Measurements from ENCODE around the gene NACA2.

Gene NACA2

DNA sequence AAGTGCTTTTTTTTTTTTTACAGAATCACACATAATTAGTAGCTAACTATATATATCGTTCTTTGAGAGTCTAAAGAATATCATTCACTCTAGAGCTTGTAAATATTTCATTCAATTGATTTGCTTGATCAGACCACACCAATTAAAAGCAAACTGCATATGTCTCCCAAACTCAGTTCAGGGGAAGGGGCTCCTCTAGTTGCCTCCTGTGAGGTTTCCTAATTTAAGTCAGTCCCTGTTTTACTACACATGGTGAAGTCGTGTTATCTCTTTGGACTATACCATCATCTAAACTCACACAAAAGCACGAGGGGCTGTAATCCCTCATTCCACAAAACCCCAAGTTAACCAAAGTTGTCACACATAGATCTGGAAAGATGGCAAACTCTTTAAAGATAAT, 11.7 kb downstream of the NACA2 start:
- H2AFZ ChIP-seq (ENCODE audit: low read length), result 0 out of 2 replicates have a peak overlapping the region, but pooled peaks have one; percentile 5
- no peaks in the 10 kb centered on the region for H3K36me3 ChIP-seq (ENCODE audit: insufficient read depth, low read length)
- H3K9ac ChIP-seq (ENCODE audit: low read depth, low read length, poor library complexity, severe bottlenecking), result no peak overlapping the region
- no peak for TF ChIP-seq EZH2phosphoT487 (IDR thresholded peaks at IDR 0.05; ENCODE audit: borderline replicate concordance)
- TF ChIP-seq, protein P1, sequence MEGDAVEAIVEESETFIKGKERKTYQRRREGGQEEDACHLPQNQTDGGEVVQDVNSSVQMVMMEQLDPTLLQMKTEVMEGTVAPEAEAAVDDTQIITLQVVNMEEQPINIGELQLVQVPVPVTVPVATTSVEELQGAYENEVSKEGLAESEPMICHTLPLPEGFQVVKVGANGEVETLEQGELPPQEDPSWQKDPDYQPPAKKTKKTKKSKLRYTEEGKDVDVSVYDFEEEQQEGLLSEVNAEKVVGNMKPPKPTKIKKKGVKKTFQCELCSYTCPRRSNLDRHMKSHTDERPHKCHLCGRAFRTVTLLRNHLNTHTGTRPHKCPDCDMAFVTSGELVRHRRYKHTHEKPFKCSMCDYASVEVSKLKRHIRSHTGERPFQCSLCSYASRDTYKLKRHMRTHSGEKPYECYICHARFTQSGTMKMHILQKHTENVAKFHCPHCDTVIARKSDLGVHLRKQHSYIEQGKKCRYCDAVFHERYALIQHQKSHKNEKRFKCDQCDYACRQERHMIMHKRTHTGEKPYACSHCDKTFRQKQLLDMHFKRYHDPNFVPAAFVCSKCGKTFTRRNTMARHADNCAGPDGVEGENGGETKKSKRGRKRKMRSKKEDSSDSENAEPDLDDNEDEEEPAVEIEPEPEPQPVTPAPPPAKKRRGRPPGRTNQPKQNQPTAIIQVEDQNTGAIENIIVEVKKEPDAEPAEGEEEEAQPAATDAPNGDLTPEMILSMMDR (conservative IDR thresholded peaks at IDR 0.05; ENCODE audit: low read length), result no peak
- no peaks in the 10 kb centered on the region for H3F3A ChIP-seq (ENCODE audit: low read depth)
- H3K4me2 ChIP-seq (ENCODE audit: low read depth, low read length, poor library complexity, severe bottlenecking), result no peak overlapping the region
- H3K9me2 ChIP-seq (replicated peaks; ENCODE audit: low read depth, low read length), result no peaks in the 10 kb centered on the region
- no peaks in the 10 kb centered on the region for H3K4me1 ChIP-seq (ENCODE audit: insufficient read depth, low read length, poor library complexity, severe bottlenecking)
- no peaks in the 10 kb centered on the region for H3K9me3 ChIP-seq (ENCODE audit: insufficient read depth, low read depth, low read length)
- H3K79me2 ChIP-seq (ENCODE audit: insufficient read depth, low read length), result no peaks in the 10 kb centered on the region
- no peaks in the 10 kb centered on the region for H4K20me1 ChIP-seq (ENCODE audit: insufficient read depth, low read length, poor library complexity, severe bottlenecking)
- H3K27me3 ChIP-seq (ENCODE audit: insufficient read depth, low read length, poor library complexity, severe bottlenecking), result no peaks in the 10 kb centered on the region
- no peak overlapping the region for H3K4me3 ChIP-seq (ENCODE audit: low read length, poor library complexity, severe bottlenecking)

DNA sequence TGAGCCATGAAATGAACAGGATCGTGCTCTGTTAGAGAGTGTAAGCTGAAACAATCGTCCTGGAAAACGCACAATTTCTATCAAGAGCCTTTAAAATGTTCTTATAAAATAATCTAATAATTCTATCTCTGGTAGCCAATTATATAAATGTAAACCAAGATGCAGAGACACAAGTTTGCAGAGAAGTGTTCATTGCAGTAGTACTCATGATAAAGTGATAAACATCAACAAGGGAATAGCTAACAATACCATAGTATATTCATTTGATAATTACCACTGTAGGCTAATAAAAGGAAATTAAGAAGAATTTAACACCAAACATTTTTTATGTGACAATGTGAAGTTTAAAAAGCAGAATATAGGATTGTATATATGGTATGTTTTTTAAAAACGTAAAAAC, 12.4 kb downstream of the NACA2 start:
- no peaks in the 10 kb centered on the region for H3K9me3 ChIP-seq (ENCODE audit: insufficient read depth, low read depth, low read length)
- H3K9ac ChIP-seq (ENCODE audit: low read depth, low read length, poor library complexity, severe bottlenecking), result no peak overlapping the region
- H3K36me3 ChIP-seq (ENCODE audit: insufficient read depth, low read length), result no peaks in the 10 kb centered on the region
- no peak overlapping the region for H2AFZ ChIP-seq (ENCODE audit: low read length)
- TF ChIP-seq, protein P1 (conservative IDR thresholded peaks at IDR 0.05; ENCODE audit: low read length), result no peak
- no peak for TF ChIP-seq EZH2phosphoT487 (IDR thresholded peaks at IDR 0.05; ENCODE audit: borderline replicate concordance)
- no peaks in the 10 kb centered on the region for H3K9me2 ChIP-seq (replicated peaks; ENCODE audit: low read depth, low read length)
- H3F3A ChIP-seq (ENCODE audit: low read depth), result no peaks in the 10 kb centered on the region
- no peaks in the 10 kb centered on the region for H3K27me3 ChIP-seq (ENCODE audit: insufficient read depth, low read length, poor library complexity, severe bottlenecking)
- no peak overlapping the region for H3K4me2 ChIP-seq (ENCODE audit: low read depth, low read length, poor library complexity, severe bottlenecking)
- no peaks in the 10 kb centered on the region for H3K79me2 ChIP-seq (ENCODE audit: insufficient read depth, low read length)
- H4K20me1 ChIP-seq (ENCODE audit: insufficient read depth, low read length, poor library complexity, severe bottlenecking), result no peaks in the 10 kb centered on the region
- H3K4me3 ChIP-seq (ENCODE audit: low read length, poor library complexity, severe bottlenecking), result no peak overlapping the region
- no peaks in the 10 kb centered on the region for H3K4me1 ChIP-seq (ENCODE audit: insufficient read depth, low read length, poor library complexity, severe bottlenecking)

DNA sequence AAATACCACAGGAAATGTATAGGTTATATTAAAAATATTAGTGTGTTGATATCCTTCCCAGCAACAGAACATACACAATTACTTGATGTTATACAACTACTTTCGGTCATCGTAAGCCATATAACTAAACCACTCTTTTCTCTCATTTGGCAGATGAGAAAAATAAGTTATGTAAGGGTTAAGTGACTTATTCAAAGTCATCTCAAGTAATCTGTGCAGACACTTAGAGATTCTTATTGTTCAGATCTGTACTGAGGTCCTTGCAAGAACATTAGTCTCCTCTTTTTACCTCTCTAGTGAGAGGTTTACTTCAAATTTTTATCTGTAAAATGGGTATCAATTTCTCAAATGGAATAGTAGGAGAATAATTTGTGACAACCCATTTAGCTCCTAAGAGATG, 15.0 kb downstream of the NACA2 start:
- H3K4me3 ChIP-seq (ENCODE audit: low read length, poor library complexity, severe bottlenecking), result no peak overlapping the region
- H3F3A ChIP-seq (ENCODE audit: low read depth), result no peaks in the 10 kb centered on the region
- no peak overlapping the region for H3K4me2 ChIP-seq (ENCODE audit: low read depth, low read length, poor library complexity, severe bottlenecking)
- H3K9me3 ChIP-seq (ENCODE audit: insufficient read depth, low read depth, low read length), result no peaks in the 10 kb centered on the region
- H3K79me2 ChIP-seq (ENCODE audit: insufficient read depth, low read length), result no peaks in the 10 kb centered on the region
- no peaks in the 10 kb centered on the region for H3K9me2 ChIP-seq (replicated peaks; ENCODE audit: low read depth, low read length)
- H3K27me3 ChIP-seq (ENCODE audit: insufficient read depth, low read length, poor library complexity, severe bottlenecking), result no peaks in the 10 kb centered on the region
- H2AFZ ChIP-seq (ENCODE audit: low read length), result no peak overlapping the region
- H4K20me1 ChIP-seq (ENCODE audit: insufficient read depth, low read length, poor library complexity, severe bottlenecking), result no peaks in the 10 kb centered on the region
- no peaks in the 10 kb centered on the region for H3K36me3 ChIP-seq (ENCODE audit: insufficient read depth, low read length)
- H3K9ac ChIP-seq (ENCODE audit: low read depth, low read length, poor library complexity, severe bottlenecking), result no peak overlapping the region
- TF ChIP-seq, protein P1 (conservative IDR thresholded peaks at IDR 0.05; ENCODE audit: low read length), result no peak
- TF ChIP-seq EZH2phosphoT487 (IDR thresholded peaks at IDR 0.05; ENCODE audit: borderline replicate concordance), result no peak
- no peaks in the 10 kb centered on the region for H3K4me1 ChIP-seq (ENCODE audit: insufficient read depth, low read length, poor library complexity, severe bottlenecking)

Data from Loucy (cell line).